ENCODE results near the gene HCN3.
A peak's percentile ranks its signal among the peaks of the same experiment; 100 is the strongest.
"Not testable (repeated sequence)": the region's sequence is repeated elsewhere in the genome, so short reads cannot be mapped to it uniquely, and the experiment has no call there.

The HCN3 gene

DNA sequence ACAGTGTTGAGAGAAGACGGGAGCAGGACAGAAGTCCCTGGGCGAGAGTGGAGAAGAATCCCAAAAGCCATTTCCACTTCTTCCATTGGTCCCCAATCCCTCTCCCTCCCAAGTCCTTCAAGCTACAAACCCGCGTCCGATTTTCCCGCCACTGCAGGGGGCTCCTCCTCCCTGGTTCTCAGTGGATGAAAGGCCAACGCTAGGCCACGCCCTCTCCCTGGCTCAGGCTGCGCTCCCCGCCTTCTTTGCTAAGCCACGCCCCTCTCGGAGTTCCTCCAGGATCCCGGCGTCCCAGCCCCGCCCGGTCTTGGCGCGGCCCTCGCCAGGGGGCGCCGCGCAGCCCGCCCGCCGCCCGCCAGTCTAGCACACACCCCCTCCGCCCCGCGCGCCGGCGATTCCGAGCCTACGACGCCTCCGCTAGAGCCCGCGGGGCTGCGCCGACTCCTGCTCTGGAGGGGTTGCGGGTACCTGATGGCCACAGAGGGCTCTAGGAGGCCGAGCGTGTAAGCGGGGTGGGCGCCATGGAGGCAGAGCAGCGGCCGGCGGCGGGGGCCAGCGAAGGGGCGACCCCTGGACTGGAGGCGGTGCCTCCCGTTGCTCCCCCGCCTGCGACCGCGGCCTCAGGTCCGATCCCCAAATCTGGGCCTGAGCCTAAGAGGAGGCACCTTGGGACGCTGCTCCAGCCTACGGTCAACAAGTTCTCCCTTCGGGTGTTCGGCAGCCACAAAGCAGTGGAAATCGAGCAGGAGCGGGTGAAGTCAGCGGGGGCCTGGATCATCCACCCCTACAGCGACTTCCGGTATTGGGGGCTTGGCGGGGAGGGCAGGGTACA, at the start of gene HCN3:
Gene HCN3, plus strand, starts transcription at position 394 of the 832 bp plus-strand sequence. Its CDS starts 128 bp downstream, at position 522.
- peak; percentile 98 to 100 for DNase-seq

DNA sequence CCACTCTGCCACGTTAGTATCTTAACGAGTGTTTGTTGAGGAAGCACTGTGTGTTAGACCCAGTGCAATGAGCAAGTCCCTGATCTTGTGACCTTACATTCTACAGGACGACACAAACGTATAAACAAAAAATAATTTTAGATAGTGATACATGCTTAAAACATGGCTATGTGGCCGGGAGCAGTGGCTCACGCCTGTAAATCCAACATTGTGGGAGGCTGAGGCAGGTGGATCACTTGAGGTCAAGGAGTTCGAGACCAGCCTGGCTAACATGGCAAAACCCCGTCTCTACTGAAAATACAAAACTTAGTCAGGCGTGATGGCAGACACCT, 49.2 kb upstream of the HCN3 start:
- no peak for DNase-seq

DNA sequence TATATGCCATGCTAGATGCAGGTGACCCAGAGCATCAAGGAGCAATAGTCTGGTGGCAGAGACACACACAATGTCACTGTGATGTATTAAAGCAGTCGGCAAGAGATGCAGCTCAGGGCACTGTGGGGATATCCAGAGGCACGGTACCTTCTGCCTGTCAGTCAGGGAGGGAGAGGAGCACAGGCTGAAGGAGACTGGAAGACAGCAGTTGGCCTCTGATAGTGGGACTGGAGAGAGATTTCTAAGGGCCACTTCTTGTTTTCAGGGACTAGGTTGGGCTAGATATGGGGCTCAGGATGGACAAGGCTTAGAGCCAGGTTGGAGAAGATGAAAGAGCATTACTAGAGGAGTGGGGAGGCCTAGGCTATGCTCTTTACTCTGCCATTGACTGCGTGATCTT, 46.0 kb upstream of the HCN3 start:
- DNase-seq: not testable (repeated sequence)

DNA sequence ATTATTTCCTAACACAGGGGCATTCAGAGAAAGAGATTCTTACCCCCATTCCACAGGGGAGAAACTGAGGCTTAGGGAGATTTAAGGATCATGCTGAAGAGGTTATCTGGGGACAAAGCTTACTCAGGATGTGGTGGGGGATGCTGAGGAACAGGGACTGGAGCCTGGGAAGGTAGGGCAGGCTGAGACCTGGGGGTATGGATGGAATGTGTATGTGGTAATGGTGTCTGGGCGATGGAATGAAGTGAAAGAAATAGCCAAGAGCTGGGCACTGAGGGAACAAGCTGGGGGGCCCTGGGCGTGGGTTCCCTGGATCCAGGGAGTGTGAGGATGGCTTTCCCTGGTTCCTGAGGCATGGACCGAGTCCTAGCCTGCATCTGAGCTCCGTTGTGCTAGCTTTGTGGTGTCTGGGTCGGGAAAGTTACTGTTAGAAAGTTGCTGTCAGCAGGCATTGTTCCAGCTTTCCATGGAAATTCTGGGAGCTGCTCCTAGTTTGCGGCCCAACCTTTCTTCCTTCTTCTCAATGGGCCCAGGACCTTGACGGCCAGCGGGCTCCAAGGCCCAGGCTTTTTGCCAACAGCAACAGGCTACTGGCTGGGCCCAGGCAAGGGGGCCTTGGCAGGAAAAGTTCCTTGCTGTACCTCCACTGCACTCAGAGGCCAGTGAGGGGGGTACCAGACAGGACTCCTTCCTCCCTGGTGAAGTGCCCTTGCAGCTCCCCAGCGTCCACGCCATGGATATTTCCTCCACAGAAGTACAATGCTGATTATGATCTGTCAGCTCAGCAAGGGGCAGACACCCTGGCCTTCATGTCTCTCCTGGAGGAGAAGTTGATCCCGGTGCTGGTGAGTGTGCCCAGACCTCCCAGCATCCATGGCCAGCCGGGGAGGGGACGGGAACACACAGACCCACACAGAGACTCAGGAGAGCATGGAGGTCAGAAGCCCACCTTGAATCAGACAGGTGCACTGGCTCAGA, 45.0 kb upstream of the HCN3 start:
- not testable (repeated sequence) for DNase-seq

DNA sequence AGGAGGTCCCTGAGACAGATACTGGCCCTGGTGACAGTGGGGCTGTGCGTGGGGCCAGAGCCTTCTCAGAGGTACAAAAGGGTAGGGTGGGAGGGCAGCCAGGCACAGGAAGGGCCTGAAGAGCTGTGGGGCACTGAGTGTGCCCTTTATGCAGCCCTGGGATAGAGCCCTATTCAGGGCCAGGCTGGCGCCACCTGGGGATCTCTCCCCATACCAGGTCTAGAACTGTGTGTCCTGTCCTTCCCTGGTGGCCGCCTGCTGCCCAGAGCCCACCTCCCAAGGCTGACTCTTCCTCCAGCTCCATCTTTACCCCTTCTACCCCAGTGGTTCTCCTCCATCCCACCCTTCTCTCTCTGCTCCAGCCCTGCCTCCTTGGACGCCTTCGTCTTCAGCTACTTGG, 43.8 kb upstream of the HCN3 start:
- DNase-seq: not testable (repeated sequence)

DNA sequence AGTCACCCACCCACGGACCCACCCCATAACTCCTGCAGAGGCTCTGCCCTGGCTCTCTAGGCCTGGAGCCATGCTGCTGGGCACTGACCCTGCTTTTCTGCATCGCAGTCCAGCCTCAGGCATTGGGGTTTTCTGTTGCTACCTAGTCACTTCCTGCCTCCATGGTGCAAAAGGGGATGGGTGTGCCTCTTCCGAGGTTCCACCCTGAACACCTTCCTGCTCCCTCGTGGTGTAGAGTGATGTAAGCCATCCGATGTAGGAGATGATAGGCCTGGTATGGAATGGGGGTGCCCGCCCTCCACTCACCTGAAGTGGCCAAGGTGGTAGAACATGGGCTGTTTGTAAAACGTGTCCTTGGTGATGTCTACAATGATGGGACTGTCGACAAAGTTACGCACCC, 41.9 kb upstream of the HCN3 start:
- not testable (repeated sequence) for DNase-seq

DNA sequence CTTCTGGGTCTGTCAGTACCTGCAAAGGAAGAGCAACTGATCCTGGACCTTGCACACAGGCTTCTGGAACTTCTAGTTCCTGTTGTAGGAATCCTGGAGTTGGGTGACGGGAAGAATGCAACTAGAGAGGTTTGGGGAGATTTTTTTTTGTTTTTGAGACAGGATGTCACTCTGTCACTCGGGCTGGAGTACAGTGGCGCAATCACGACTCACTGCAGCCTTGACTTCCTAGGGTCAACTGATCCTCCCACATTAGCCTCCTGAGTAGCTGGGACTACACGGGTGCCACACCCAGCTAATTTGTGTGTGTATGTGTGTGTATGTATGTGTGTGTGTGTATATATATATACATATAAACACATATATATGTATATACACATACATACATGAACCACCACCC, 40.8 kb upstream of the HCN3 start:
- DNase-seq: no peak

DNA sequence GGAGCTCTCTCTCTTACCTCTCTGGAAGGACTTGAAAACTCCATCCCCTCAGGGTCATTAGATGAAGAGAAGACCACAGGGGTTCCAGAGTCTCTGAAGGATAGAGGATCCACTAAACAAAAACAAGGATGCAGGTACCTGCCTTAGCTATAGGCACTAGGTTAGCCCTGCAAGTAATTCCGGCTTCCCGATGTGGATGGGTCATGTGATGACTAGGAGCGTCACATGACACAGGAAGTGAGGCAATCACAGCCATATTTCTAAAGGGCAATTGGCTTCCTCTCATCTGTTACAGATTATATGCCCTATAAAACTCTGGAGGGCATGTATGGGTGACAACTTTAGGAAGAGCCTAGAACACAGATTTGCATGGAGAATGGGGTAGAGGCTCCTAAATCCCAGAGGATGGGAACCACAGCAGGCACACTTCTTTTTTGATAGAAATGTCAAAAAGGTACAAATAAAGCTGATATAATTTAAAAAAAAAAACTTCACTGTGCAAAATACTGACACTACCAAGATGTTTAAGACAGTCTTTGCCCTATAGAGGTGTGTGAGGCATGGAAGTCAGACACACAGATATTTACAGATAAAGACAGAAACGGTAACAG, 36.1 kb upstream of the HCN3 start:
- DNase-seq: peak; percentile 90 to 95

DNA sequence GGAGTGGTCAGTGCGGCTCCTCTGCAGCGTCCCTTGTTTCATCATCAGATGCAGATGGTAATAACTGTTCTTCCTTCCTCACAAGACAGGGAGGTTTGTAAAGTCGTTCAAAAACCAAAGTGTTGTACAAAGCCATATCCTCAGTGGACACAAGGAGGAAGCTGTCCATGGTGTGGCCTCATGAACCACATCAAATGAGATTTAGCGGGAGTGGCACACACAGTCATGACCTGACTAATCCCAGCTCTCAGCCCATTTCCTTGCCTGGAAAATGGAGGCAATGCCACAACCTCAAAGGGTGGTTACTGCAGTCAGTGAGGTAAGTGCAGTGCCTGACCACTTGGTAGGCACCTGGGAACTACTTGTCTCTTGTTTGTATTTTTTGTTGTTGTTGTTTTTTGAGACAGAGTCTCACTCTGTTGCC, 35.4 kb upstream of the HCN3 start:
- no peak for DNase-seq

DNA sequence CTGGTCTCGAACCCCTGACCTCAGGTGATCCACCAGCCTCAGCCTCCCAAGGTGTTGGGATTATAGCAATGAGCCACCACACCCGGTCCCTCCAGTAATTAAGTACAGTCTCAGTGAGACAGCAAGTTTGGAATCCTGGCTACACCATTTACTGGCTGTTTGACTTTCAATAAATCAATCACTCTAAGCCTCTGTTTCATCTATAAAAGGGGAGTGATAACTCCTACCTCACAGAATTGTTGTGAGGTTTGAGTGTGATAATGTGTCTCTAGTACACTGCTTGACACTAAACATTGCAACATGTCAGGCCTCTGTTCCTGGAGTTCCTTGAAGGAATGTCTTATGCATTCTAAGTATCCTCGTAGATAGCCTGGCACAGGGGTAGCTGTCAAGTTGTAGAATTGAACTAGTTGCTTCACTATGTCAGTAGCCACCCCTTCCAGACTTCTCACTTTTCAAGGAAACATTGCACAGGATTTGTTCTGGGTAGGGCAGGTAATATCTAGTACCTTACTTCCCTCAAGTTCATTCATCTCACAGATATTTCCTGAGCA, 34.4 kb upstream of the HCN3 start:
- DNase-seq: no peak

DNA sequence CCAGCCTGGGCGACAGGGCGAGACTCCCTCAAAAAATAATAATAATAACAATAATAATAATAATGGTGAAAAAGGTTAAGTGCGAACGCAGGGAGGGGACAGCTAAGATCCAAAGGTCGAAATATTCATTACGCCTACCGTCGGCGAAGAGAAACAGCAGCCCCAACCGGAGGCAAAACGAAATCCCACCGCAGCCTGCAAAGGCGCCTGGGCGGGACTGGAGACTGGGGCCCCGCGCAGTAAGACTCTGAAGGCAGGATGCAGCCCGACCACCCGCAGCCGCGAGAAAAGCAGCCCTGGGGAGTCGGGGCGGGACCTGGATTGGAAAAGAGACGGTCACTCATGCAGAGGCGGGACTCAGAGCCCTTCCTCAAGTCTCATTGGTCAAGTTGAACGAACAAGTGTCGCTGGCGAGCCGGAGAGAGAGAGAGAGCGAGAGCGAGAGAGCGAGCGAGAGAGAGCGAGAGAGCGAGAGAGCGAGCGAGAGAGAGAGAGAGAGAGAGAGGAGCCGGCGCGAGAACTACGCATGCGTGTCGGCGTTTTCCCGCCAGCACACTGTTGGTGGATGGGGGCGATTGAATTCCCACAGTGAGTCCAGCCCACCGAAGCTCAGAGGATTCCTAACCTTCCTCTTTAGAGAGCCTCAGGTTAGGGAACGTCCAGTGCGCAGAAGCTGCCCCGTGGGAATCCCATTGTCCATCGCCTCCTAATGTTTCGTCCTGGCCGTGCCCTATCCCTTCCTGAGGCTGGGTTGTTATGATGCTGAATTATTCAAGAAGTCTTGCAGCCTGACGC, 32.7 kb upstream of the HCN3 start:
- peak; percentile 100 for DNase-seq

DNA sequence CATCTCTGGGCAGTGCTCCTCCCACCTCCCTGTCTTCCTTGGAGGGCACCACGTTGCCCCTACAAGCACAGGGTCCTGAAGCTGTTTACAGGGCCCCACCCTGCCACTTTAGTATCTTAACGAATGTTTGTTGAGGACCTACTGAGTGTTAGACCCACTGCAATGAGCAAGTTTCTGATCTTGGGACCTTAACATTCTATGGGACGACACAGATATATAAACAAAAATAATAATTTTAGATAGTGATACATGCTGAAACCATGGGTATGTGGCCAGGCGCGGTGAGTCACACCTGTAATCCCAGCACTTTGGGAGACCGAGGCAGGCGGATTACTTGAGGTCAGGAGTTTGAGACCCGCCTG, 32.1 kb upstream of the HCN3 start:
- no peak for DNase-seq

DNA sequence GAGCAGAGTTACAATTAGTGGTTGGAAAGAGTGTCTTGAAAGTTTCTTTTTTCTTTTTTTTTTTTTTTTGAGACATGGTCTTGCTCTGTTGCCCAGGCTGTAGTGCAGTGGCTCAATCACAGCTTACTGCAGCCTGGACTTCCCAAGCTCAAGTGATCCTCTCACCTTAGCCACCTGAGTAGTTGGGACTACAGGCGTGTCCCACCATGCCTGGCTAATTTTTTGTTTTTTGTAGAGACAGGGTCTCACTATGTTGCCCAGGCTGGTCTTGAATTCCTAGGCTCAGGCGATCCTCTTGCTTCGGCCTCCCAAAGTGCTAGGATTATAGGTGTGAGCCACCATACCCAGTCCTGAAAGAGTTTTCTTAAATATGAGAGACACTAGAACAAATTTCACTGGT, 30.5 kb upstream of the HCN3 start:
- DNase-seq: not testable (repeated sequence)

DNA sequence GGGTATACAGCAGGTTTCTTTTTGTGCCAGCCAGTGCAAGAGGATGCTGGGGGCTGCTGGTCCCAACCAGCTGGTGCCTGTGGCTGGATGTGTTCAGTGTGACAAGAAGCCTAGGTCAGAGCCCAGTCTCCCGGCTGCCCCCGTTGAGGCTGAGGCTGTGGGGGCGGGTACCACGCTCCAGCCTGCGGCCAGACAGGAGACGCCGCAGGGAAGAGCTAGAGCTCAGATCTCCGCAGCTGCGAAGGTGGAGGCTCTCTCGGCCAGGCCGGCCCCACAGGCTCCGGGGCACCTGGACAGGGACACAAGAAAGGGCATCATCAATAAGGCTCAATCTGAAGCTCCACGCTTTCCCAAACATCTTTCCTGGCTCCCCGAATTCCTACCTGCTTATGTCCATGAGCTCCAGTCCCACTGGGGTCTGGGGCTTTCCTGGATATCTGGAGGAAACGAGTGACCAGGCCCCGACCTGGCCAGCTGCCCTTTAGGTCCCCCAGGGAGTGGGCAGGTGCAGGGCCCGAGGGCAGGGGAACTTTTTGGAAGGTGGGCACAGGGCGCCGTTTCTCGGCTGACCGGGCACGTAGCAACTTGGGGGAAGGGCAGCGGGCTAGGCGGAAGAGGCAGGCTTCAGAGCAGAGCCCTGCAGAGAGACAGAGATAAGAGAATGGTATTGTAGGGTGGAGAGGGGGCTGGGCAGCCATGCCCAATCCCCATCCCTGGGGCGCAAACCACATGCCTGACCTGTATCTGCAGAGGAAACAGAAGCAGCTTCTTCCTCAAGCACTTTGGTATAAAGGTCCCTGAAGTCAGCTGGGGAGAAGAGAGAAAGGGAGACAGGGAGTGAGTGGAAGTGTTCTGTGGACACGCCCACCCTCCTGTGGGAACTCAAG, 29.4 kb upstream of the HCN3 start:
- no peak for DNase-seq

DNA sequence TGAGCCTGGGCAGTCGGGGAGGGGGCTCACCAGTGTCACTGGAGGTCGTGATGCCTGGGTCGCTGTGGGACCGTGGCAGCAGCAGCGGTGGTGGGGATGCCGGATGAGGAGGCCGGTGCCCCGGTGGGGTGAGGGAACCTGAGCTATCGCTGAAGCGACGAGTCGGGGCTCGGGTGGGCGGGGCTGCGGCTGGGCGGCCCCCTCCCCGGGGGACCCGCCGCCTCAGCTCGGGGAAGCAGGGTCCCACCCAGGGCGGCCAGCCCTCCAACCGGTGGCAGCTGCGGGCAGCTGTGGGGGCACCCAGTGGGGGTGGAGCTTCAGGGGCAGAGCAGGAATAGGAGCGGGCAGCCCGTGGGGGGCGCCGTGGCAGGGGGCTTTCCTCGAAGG, 27.0 kb upstream of the HCN3 start:
- no peak for DNase-seq

DNA sequence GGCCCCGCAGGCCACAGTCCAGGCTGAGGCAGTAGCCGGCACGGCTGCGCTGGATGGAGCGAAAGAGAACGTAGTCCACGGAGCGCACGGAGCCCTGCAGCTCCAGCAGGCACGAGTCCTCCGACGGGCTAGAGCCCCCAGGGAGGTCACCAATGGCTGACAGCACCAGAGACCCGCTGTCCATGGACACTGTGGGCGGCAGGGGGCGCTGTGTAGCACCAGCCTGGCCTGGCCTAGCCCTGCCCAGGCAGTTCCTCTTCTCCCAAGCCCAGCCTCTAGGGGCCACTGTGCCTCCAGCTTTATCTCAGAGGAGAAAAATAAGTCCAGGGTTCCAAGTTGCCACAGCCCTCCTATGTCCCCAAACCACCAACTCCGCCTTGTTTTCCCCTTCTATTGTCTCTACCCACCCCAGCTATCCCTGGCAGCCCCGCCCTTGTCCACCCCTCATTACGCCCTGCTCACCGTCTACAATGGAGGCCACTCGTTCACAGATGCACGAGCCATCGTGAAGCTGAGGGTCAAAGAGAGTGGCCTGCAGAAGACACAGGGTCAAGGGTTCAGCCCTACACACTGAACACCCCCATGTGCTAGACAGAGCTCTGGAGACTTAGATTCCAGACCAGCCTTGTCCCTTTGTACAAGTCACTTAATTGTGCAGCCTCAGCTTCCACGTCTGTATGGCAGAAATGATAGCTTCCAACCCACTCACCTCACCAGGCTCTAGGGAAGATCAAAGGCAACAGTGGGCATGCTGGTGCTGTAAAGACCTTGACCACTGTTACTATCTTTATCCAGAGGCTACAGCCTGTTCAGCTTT, 26.4 kb upstream of the HCN3 start:
- DNase-seq: peak; percentile 97 to 100

DNA sequence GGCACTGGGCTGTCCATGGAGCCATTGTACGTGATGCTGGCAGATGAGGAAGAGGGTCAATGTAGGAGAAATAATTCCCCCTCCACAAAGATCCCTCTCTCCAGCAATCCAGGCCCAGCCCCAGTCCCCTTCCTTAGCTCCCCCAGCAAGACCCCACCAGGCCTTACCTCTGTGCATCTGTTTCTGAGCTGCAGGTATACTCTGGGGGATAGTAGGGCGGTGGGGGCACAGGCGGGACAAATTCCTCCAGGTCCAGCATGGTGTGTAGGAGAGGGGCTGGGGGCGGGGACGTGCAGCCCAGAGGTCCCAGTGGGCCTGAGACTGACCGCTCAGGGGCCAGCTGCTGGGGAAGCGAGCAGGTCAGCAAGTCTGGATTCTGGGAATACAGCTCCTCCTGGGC, 25.7 kb upstream of the HCN3 start:
- DNase-seq: no peak

DNA sequence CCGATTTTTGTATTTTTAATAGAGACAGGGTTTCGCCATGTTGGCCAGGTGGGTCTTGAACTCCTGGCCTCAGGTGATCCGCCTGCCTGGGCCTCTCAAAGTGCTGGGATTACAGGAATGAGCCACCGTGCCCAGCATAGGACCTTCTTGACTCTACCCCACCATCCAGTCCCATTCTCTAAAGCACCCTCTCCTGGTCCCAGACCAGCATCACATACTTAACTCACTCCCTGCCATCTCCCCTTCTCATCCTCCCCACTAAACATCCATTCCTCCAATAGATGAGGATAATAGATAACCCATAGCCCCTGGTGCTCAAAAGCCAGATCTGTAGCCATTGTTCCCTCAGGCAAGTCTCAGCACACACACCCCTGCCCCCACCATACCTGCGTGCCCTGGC, 24.1 kb upstream of the HCN3 start:
- DNase-seq: peak in 1 of 2 experiments; percentile 52

DNA sequence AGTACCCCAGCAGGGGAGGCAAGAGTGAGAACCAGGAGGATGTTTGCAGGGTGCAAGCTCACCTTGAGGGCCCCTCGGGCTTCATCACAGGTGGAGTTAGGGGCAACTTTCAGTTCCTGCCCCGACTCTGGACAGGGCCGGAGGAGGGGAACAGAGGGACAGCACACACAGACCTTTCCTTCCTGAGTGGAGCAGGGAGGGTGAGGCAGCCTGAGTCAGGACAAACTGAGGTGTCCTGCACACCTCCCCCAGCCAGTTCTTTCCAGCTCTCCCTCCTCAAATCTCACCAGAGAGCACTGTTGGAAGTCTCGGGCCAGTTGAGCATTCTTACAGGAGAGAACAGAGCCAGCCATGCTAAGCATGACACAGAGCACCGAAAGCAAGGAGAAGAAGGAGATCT, 23.5 kb upstream of the HCN3 start:
- no peak for DNase-seq

DNA sequence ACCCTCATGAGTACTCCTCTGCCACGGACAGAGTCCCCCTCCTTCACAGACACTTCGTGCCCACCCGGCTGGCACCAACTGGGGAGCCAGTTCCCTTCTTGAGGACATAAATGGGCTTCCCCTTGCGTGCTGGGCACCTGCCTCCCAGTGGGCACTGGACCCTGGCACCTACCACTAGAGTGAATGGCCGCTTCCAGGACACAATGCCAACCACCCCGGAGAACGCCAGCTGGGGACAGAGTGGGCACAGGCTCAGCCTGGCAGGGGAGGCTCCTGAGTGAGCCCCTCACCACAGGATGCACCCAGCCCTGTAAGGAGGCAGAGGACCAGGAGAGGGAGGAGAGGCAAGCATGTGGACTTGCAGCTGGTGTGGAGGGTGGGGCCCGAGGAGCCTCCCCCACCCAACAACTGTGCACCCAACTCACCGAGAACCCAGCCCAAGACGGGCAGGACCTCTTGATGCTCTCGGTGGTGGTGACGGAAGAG, 23.0 kb upstream of the HCN3 start:
- peak in 1 of 2 experiments; percentile 64 for DNase-seq
